ENCODE data around the gene CBX6. TPM values are rescaled to one million over a fixed set of nuclear protein-coding genes. Genes with fewer than 3 reads are reported as not detected.
A peak's percentile ranks its signal among the peaks of the same experiment; 100 is the strongest.

The CBX6 gene
- total RNA-seq, 8 experiments from 2014 or later = 17.6 to 141 (median 36.6) TPM

DNA sequence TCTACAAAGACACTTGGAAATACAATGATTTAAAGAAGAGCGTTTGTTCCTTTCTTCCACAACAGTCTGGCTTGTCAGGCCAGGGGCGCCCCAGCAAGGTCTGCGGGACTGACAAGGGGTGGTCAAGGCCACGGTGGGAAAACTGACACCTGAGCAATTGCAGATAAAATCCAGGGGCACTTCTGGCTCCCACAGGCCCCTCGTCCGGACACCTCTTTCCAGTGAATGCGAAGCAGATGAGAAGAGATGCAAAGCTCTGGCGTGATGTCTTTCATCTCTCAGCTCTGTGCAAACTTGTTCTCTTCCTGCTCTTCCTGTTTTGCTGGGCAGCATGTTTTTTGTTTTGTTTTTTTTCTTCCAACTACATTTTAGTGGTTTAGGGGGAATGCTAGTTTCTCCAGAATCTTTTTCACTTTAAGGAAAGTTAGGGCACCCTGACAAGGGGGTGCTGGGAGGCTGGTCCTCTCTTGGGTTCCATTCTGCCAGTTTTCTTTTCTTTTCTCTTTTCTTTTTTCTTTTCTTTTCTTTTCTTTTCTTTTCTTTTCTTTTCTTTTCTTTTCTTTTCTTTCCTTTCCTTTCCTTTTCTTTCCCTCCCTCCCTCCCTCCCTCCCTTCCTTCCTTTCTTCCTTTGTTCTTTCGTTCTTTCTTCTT lies 11.1 kb upstream of the CBX6 start:
- H3K27ac ChIP-seq = no peak overlapping the region
- no peak for ATAC-seq (replicated peaks in 6 of 8)
- H3K4me1 ChIP-seq (replicated peaks in 1 of 2) = peaks cover 6 to 10% of the 10 kb centered on the region in 2 donors
- WGBS, 10 experiments = 72 to 90% (median 81%) methylated on average over 1 to 6 of the region's 9 CpGs; no CpG with 5 or more reads in 4 of the 10 experiments
- no peak overlapping the region for H3K4me3 ChIP-seq
- in situ Hi-C loops (cut with MboI; ENCODE audit: low pct_unique_long_range_greater_than_20kb in 2 of 9, low sequenced_read_pairs in 9 of 9, unreplicated experiment in 9 of 9) = no loop called here

- in situ Hi-C loops (cut with MboI; ENCODE audit: low pct_unique_long_range_greater_than_20kb in 2 of 9, low sequenced_read_pairs in 9 of 9, unreplicated experiment in 9 of 9) = no loop called here
- WGBS, 10 experiments = 0 to 100% (median 75%) methylated on average over 1 to 5 of the region's 8 CpGs; no CpG with 5 or more reads in 4 of the 10 experiments
- Histone ChIP-seq H3K27ac (no peak overlapping the region), H3K4me1 (replicated peaks in 1 of 2) (peaks cover 6 to 10% of the 10 kb centered on the region in 2 donors), H3K4me3 (no peak overlapping the region)
- ATAC-seq (replicated peaks in 6 of 8) = peak; percentile 35 to 97 (median 69)
Measured at GRCh38 chr22:38881997-38882879, 10.2 kb upstream of the CBX6 start.

DNA sequence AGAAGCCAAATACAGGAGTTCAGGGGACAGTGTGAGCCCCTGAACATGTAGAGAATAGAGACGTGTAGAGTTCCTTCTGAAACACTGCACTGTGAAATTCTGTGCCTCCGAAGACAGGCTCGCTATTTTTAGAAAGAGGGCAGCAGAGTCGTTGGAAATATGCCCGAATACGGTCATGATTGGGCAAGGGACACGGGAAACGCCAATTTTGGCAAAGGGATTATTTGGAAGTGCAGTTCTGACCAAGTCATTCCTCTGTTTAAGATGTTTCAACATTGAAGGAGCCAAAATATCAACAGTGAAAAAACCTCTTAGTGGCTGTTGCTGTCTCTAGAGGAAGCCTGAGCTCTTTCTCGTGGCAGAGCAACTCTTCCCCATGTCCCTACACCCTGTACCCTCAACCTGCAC lies 9.5 kb upstream of the CBX6 start:
- in situ Hi-C loops (cut with MboI; ENCODE audit: low pct_unique_long_range_greater_than_20kb in 2 of 9, low sequenced_read_pairs in 9 of 9, unreplicated experiment in 9 of 9) = no loop called here
- ATAC-seq (replicated peaks in 6 of 8) = peak in 1 of 8 experiments; percentile 39
- Histone ChIP-seq H3K4me1 (replicated peaks in 1 of 2) (peaks cover 6 to 10% of the 10 kb centered on the region in 2 donors), H3K4me3 (no peak overlapping the region), H3K27ac (no peak overlapping the region)
- WGBS, 10 experiments = 0 to 82% (median 36%) methylated on average over 2 to 7 of the region's 9 CpGs; no CpG with 5 or more reads in 2 of the 10 experiments

DNA sequence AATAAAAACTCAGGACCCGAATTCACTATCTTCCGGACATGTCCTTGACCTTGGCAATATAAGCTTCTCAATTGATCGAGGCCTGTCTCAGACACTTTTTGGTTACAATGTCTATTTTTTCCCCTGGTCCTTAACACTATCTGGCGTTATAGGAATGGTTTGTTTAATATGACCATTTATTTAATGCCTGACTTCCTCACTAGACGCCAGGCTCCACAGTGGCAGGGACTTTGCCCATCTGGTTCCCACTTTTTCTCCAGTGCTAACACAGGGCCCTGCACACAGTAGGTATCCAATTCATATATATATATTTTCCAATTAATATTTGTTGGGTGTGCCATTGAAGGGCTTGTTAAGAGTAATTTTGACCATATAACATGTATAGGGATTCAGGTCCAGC lies 7.9 kb upstream of the CBX6 start:
- peaks cover 6 to 10% of the 10 kb centered on the region in 2 donors for H3K4me1 ChIP-seq (replicated peaks in 1 of 2)
- no peak overlapping the region for H3K27ac ChIP-seq
- 49 to 100% (median 76%) methylated on average over 1 to 5 of the region's 5 CpGs; no CpG with 5 or more reads in 3 of the 10 experiments for WGBS, 10 experiments
- in situ Hi-C loops (cut with MboI; ENCODE audit: low pct_unique_long_range_greater_than_20kb in 2 of 9, low sequenced_read_pairs in 9 of 9, unreplicated experiment in 9 of 9) = no loop called here
- H3K4me3 ChIP-seq = no peak overlapping the region
- no peak for ATAC-seq (replicated peaks in 6 of 8)

DNA sequence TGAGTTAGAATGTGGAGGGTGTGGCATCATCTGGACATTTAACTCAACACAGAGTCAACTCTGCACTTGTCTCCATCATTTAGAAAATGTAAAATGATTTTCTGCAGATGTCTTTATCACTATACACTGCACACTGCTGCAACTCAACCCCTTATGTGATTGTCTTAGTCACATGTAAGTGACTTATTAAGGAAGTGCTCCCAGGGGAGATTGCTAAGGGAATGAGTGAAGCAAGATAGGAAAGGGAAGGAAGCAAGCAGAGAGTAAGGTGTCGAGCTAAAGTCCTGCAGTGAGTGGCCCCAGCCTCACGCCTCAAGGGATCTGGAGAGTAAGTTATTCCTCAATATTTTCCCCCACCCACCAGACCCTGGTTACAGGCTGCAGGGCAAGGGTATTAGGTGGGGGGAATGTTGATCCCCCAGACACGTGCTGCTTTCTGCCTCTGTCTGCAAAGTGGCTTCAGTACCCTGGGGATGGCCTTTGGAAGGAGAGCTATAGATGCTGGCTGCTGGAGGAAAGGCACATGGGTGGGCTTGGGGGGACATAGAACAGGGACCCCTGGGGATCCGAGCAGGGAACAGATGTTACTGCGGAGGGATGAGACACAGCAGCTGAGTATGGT lies 7.2 kb upstream of the CBX6 start:
- H3K4me3 ChIP-seq = no peak overlapping the region
- peaks cover 6 to 10% of the 10 kb centered on the region in 2 donors for H3K4me1 ChIP-seq (replicated peaks in 1 of 2)
- peak in 5 of 8 experiments; percentile 59 to 86 (median 80) for ATAC-seq (replicated peaks in 6 of 8)
- H3K27ac ChIP-seq = no peak overlapping the region
- WGBS, 10 experiments = 43 to 80% (median 56%) methylated on average over 1 to 2 of the region's 5 CpGs; no CpG with 5 or more reads in 6 of the 10 experiments
- in situ Hi-C loops (cut with MboI; ENCODE audit: low pct_unique_long_range_greater_than_20kb in 2 of 9, low sequenced_read_pairs in 9 of 9, unreplicated experiment in 9 of 9) = no loop called here

- ATAC-seq (replicated peaks in 6 of 8) = no peak
- in situ Hi-C loops (cut with MboI; ENCODE audit: low pct_unique_long_range_greater_than_20kb in 2 of 9, low sequenced_read_pairs in 9 of 9, unreplicated experiment in 9 of 9) = no loop called here
- H3K4me1 ChIP-seq (replicated peaks in 1 of 2) = peaks cover 13 to 17% of the 10 kb centered on the region in 2 donors
- H3K27ac ChIP-seq = no peak overlapping the region
- WGBS, 10 experiments = 63 to 100% (median 83%) methylated on average over 1 to 4 of the region's 4 CpGs; no CpG with 5 or more reads in 3 of the 10 experiments
- H3K4me3 ChIP-seq = no peak overlapping the region
Measured at GRCh38 chr22:38878001-38878400, 6.0 kb upstream of the CBX6 start.

- Histone ChIP-seq H3K4me3 (no peak overlapping the region), H3K27ac (no peak overlapping the region), H3K4me1 (replicated peaks in 1 of 2) (peaks cover 23 to 27% of the 10 kb centered on the region in 2 donors)
- no peak for ATAC-seq (replicated peaks in 6 of 8)
- in situ Hi-C loops (cut with MboI; ENCODE audit: low pct_unique_long_range_greater_than_20kb in 2 of 9, low sequenced_read_pairs in 9 of 9, unreplicated experiment in 9 of 9) = loop anchor here in 3 of 9 experiments (25.0 kb wide), 1 partner anchor 238 kb away; no protein-coding TSS in a partner anchor
- WGBS, 10 experiments = 81 to 100% (median 98%) methylated on average over 1 to 7 of the region's 13 CpGs; no CpG with 5 or more reads in 1 of the 10 experiments
Measured at GRCh38 chr22:38874529-38875222, 2.7 kb upstream of the CBX6 start.

DNA sequence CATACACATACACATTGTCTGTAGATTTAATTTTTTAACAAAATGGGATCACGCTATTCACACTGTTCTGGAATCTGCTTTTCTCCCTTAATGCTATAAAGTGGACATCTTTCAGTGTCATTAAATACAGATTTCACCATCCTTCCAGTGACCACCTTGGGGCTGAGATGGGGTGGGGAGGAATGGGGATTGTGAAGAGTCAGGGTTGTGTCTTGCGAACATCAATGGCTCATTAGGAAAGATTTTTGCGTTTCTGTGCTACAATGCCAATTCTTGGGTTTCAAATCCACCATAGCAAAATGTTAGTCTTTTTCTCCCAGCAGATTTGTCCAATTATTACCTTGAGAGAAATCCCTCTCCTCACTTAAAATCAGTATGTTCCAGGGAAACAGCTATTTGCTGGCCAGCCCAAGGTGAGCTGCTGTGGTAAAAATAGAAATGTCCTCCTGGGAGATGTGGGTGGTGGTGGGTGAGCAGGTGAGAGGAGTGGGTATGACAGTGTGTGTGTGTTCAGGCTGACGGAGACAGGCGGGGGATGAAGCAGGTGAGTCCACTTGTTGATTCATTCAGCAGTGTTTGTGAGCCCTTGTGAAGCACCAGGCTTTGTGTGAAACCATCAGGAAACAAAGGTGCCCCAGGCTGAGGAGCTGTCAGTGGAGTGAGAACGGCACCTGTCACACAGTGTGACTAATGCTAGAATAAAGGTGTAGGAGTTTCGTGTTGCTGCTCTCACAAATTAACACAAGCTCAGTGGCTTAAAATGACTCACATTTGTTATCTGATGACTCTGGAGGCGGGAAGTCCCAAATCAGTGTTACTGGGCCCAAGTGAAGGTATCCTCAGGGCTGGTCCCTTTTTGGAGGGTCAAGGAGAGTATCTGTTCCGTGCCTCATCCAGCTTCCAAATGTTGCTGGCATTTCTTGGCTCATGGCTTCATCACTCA lies 1.7 kb upstream of the CBX6 start:
- no peak for ATAC-seq (replicated peaks in 6 of 8)
- peak overlapping the region; percentile 75 to 99 (median 88) for H3K4me3 ChIP-seq
- in situ Hi-C loops (cut with MboI; ENCODE audit: low pct_unique_long_range_greater_than_20kb in 2 of 9, low sequenced_read_pairs in 9 of 9, unreplicated experiment in 9 of 9) = loop anchor here in 3 of 9 experiments (25.0 kb wide), 1 partner anchor 239 kb away; no protein-coding TSS in a partner anchor
- WGBS, 10 experiments = 64 to 100% (median 85%) methylated on average over 1 to 6 of the region's 9 CpGs; no CpG with 5 or more reads in 3 of the 10 experiments
- peak overlapping the region; percentile 96 to 97 for H3K27ac ChIP-seq
- H3K4me1 ChIP-seq (replicated peaks in 1 of 2) = peaks cover 24 to 25% of the 10 kb centered on the region in 2 donors

DNA sequence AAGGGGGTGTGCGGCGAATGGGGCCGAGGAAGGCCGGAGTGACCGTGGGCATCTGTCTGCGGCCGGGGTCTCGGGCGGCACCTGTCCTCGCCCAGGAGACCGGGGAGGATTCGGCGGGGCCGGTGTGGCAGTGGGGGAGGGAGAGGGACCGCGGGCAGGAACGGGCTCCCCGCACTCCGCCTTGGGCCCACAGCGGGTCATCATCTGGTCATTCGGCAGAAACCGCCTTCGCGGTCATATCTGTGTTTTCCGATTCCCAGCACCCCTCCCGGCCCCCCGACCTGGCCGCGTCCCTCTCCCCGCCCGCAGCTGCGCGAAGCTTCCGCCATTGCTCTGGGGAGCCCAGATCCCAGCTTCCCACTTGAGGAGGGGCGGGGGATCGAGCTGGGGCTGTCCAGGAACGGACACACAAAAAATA lies 824 bp upstream of the CBX6 start:
- WGBS, 10 experiments = 0 to 12% (median 3%) methylated on average over 1 to 3 of the region's 37 CpGs; no CpG with 5 or more reads in 6 of the 10 experiments

GRCh38 chr22:38871360-38872171 lies 450 bp downstream of the CBX6 start:
- in situ Hi-C loops (cut with MboI; ENCODE audit: low pct_unique_long_range_greater_than_20kb in 2 of 9, low sequenced_read_pairs in 9 of 9, unreplicated experiment in 9 of 9) = loop anchor here in 3 of 9 experiments (25.0 kb wide), 1 partner anchor 241 kb away; no protein-coding TSS in a partner anchor
- no CpG with 5 or more reads among the region's 77 CpGs for WGBS, 10 experiments
- peak overlapping the region; percentile 75 to 99 (median 88) for H3K4me3 ChIP-seq
- H3K27ac ChIP-seq = peak overlapping the region; percentile 79 to 88
- peak; percentile 2 to 31 (median 14) for ATAC-seq (replicated peaks in 6 of 8)
- peaks cover 24 to 27% of the 10 kb centered on the region in 2 donors for H3K4me1 ChIP-seq (replicated peaks in 1 of 2)

More for the DNA sequence above, 824 bp upstream of the CBX6 start:
- Histone ChIP-seq H3K27ac (peak overlapping the region; percentile 96 to 97), H3K4me1 (replicated peaks in 1 of 2) (peaks cover 24 to 27% of the 10 kb centered on the region in 2 donors), H3K4me3 (peak overlapping the region; percentile 75 to 99 (median 88))
- in situ Hi-C loops (cut with MboI; ENCODE audit: low pct_unique_long_range_greater_than_20kb in 2 of 9, low sequenced_read_pairs in 9 of 9, unreplicated experiment in 9 of 9) = loop anchor here in 3 of 9 experiments (25.0 kb wide), 1 partner anchor 239 kb away; no protein-coding TSS in a partner anchor
- ATAC-seq (replicated peaks in 6 of 8) = peak; percentile 23 to 59 (median 47)
